GM23338 (cell line): ENCODE data around the gene FCHO2. TPM values are rescaled to one million over a fixed set of nuclear protein-coding genes. Genes with fewer than 3 reads are reported as not detected.

Experiments used
- CREB1 ChIP-seq: fragments of 250-450 bp; sonication (Bioruptor Pico); IDR thresholded peaks from 2 replicates; pipeline ENCODE4 v1.5.0; 2020; ENCODE audit warnings: low read depth, mild to moderate bottlenecking, moderate library complexity
- ETS1 ChIP-seq: IDR thresholded peaks from 2 replicates; pipeline ENCODE4 v1.6.1; 2016; ENCODE audit warnings: antibody characterized with exemption
- EZH2 ChIP-seq: fragments of 200-600 bp; sonication (generic); IDR thresholded peaks from one replicate; pipeline ENCODE4 v1.8.0; 2017; ENCODE audit warnings: antibody characterized with exemption, mild to moderate bottlenecking, low read depth; ENCODE audit not compliant: unreplicated experiment
- EZH2phosphoT487 ChIP-seq: fragments of 200-600 bp; sonication (generic); IDR thresholded peaks from one replicate; pipeline ENCODE4 v1.8.1; 2018; ENCODE audit warnings: antibody characterized with exemption; ENCODE audit not compliant: unreplicated experiment
- JUNB ChIP-seq: IDR thresholded peaks from one replicate; pipeline ENCODE4 v1.6.1; 2016; ENCODE audit warnings: antibody characterized with exemption; ENCODE audit not compliant: unreplicated experiment
- POLR2AphosphoS5 ChIP-seq: IDR thresholded peaks from 2 replicates; pipeline ENCODE4 v1.6.1; 2016; ENCODE audit warnings: antibody characterized with exemption, low read depth
- STAT1 ChIP-seq: IDR thresholded peaks from one replicate; pipeline ENCODE4 v1.6.1; 2016; ENCODE audit warnings: antibody characterized with exemption; ENCODE audit not compliant: unreplicated experiment
- ZNF331 ChIP-seq: fragments of 250-450 bp; sonication (Bioruptor Pico); IDR thresholded peaks from 2 replicates; pipeline ENCODE4 v1.5.0; 2020; ENCODE audit warnings: low read depth, mild to moderate bottlenecking, moderate library complexity
- polyA plus RNA-seq: library from polyadenylated mRNA; unstranded; fragments of >200 nt; fragmentation: Nextera tagmentation; extraction: Ambion mirVana; gene quantifications from 2 replicates; pipeline ENCODE4 v1.2.1, GENCODE V29; 2016
- total RNA-seq: library from RNA; depleted of rRNA; stranded (reverse); fragments of >200 nt; shearing (Covaris generic); gene quantifications from 2 replicates; pipeline ENCODE4 v1.2.3, GENCODE V29; 2014
- TF ChIP-seq, protein P1 (sequence below): fragments of 250-450 bp; sonication (Bioruptor Pico); IDR thresholded peaks from 2 replicates; pipeline ENCODE4 v1.5.0; 2020; ENCODE audit warnings: mild to moderate bottlenecking, moderate library complexity

FCHO2 gene
- total and polyA plus RNA-seq, 2 experiments from 2014 or later: 8.4 to 10.1 TPM

GRCh38 chr5:73131711-73132425 is 176.0 kb downstream of the FCHO2 start (continued):
- TF ChIP-seq, protein P1, sequence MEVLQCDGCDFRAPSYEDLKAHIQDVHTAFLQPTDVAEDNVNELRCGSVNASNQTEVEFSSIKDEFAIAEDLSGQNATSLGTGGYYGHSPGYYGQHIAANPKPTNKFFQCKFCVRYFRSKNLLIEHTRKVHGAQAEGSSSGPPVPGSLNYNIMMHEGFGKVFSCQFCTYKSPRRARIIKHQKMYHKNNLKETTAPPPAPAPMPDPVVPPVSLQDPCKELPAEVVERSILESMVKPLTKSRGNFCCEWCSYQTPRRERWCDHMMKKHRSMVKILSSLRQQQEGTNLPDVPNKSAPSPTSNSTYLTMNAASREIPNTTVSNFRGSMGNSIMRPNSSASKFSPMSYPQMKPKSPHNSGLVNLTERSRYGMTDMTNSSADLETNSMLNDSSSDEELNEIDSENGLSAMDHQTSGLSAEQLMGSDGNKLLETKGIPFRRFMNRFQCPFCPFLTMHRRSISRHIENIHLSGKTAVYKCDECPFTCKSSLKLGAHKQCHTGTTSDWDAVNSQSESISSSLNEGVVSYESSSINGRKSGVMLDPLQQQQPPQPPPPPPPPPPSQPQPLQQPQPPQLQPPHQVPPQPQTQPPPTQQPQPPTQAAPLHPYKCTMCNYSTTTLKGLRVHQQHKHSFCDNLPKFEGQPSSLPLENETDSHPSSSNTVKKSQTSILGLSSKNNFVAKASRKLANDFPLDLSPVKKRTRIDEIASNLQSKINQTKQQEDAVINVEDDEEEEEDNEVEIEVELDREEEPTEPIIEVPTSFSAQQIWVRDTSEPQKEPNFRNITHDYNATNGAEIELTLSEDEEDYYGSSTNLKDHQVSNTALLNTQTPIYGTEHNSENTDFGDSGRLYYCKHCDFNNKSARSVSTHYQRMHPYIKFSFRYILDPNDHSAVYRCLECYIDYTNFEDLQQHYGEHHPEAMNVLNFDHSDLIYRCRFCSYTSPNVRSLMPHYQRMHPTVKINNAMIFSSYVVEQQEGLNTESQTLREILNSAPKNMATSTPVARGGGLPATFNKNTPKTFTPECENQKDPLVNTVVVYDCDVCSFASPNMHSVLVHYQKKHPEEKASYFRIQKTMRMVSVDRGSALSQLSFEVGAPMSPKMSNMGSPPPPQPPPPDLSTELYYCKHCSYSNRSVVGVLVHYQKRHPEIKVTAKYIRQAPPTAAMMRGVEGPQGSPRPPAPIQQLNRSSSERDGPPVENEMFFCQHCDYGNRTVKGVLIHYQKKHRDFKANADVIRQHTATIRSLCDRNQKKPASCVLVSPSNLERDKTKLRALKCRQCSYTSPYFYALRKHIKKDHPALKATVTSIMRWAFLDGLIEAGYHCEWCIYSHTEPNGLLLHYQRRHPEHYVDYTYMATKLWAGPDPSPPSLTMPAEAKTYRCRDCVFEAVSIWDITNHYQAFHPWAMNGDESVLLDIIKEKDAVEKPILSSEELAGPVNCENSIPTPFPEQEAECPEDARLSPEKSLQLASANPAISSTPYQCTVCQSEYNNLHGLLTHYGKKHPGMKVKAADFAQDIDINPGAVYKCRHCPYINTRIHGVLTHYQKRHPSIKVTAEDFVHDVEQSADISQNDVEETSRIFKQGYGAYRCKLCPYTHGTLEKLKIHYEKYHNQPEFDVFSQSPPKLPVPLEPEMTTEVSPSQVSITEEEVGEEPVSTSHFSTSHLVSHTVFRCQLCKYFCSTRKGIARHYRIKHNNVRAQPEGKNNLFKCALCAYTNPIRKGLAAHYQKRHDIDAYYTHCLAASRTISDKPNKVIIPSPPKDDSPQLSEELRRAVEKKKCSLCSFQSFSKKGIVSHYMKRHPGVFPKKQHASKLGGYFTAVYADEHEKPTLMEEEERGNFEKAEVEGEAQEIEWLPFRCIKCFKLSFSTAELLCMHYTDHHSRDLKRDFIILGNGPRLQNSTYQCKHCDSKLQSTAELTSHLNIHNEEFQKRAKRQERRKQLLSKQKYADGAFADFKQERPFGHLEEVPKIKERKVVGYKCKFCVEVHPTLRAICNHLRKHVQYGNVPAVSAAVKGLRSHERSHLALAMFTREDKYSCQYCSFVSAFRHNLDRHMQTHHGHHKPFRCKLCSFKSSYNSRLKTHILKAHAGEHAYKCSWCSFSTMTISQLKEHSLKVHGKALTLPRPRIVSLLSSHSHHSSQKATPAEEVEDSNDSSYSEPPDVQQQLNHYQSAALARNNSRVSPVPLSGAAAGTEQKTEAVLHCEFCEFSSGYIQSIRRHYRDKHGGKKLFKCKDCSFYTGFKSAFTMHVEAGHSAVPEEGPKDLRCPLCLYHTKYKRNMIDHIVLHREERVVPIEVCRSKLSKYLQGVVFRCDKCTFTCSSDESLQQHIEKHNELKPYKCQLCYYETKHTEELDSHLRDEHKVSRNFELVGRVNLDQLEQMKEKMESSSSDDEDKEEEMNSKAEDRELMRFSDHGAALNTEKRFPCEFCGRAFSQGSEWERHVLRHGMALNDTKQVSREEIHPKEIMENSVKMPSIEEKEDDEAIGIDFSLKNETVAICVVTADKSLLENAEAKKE (CRISPR knock-in tag): no peak
- no peak for TF ChIP-seq EZH2phosphoT487
- TF ChIP-seq ZNF331 (CRISPR knock-in tag): no peak
- TF ChIP-seq POLR2AphosphoS5: no peak
- TF ChIP-seq STAT1: no peak
- no peak for TF ChIP-seq CREB1 (CRISPR knock-in tag)
- TF ChIP-seq EZH2: no peak
- no peak for TF ChIP-seq JUNB
- TF ChIP-seq ETS1: no peak
